NOMO-1 treated with dmso at 0.1 percent for 144 hours (cell line): ENCODE measurements around the gene HS6ST1.

Source experiments
- DNase-seq: peaks from one replicate; lab custom pipeline; 2025; ENCODE audit not compliant: unreplicated experiment; lab: John Stamatoyannopoulos, UW

Gene HS6ST1

GRCh38 chr2:128249555-128249954, 69.1 kb downstream of the HS6ST1 start:
- DNase-seq, result no peak

- DNase-seq, result no peak
These were observed 72.9 kb downstream of the HS6ST1 start for GRCh38 chr2:128245813-128246212.

GRCh38 chr2:128241896-128242295, 76.8 kb downstream of the HS6ST1 start:
- no peak for DNase-seq

- DNase-seq, result no peak
These were observed 80.6 kb downstream of the HS6ST1 start for GRCh38 chr2:128237911-128238697.

GRCh38 chr2:128237081-128237534, 81.6 kb downstream of the HS6ST1 start:
- DNase-seq, result no peak

- DNase-seq, result no peak
These were observed 82.1 kb downstream of the HS6ST1 start for GRCh38 chr2:128236491-128237035.

- DNase-seq, result no peak
These were observed 83.1 kb downstream of the HS6ST1 start for GRCh38 chr2:128235581-128235980.

- DNase-seq, result no peak
These were observed 84.1 kb downstream of the HS6ST1 start for GRCh38 chr2:128234613-128235012.

GRCh38 chr2:128233790-128234395, 84.8 kb downstream of the HS6ST1 start:
- no peak for DNase-seq

- DNase-seq, result peak; percentile 64
These were observed 85.5 kb downstream of the HS6ST1 start for GRCh38 chr2:128232965-128233789.

- DNase-seq, result no peak
These were observed 89.8 kb downstream of the HS6ST1 start for GRCh38 chr2:128228894-128229293.

- DNase-seq, result no peak
These were observed 90.8 kb downstream of the HS6ST1 start for GRCh38 chr2:128227862-128228261.

GRCh38 chr2:128219891-128220290, 98.8 kb downstream of the HS6ST1 start:
- no peak for DNase-seq

GRCh38 chr2:128217671-128218070, 101.0 kb downstream of the HS6ST1 start:
- DNase-seq, result no peak

GRCh38 chr2:128215897-128216642, 102.6 kb downstream of the HS6ST1 start:
- peak; percentile 44 for DNase-seq
